ENCODE measurements around the gene CERS3.

The CERS3 gene

GRCh38 chr15:100528833-100529428 lies at the start of gene CERS3:
Gene CERS3, minus strand, starts transcription at chr15:100528950. Its CDS starts 27,101 bp downstream, at chr15:100501849.
- no peak for DNase-seq (ENCODE audit: low read depth)

- DNase-seq (ENCODE audit: low read depth): no peak
Observed at GRCh38 chr15:100573526-100573925, 44.8 kb upstream of the CERS3 start.

- DNase-seq (ENCODE audit: low read depth): no peak
Observed at GRCh38 chr15:100572362-100572983, 43.7 kb upstream of the CERS3 start.

- DNase-seq (ENCODE audit: low read depth): no peak
Observed at GRCh38 chr15:100571592-100572167, 42.9 kb upstream of the CERS3 start.

GRCh38 chr15:100570735-100571313 lies 42.1 kb upstream of the CERS3 start:
- DNase-seq (ENCODE audit: low read depth): no peak

GRCh38 chr15:100570275-100570674 lies 41.5 kb upstream of the CERS3 start:
- DNase-seq (ENCODE audit: low read depth): no peak

GRCh38 chr15:100569391-100569790 lies 40.6 kb upstream of the CERS3 start:
- DNase-seq (ENCODE audit: low read depth): no peak

- no peak for DNase-seq (ENCODE audit: low read depth)
Observed at GRCh38 chr15:100566850-100567628, 38.3 kb upstream of the CERS3 start.

- no peak for DNase-seq (ENCODE audit: low read depth)
Observed at GRCh38 chr15:100565591-100565990, 36.8 kb upstream of the CERS3 start.

GRCh38 chr15:100560323-100560722 lies 31.6 kb upstream of the CERS3 start:
- no peak for DNase-seq (ENCODE audit: low read depth)

- DNase-seq (ENCODE audit: low read depth): no peak
Observed at GRCh38 chr15:100559330-100559729, 30.6 kb upstream of the CERS3 start.

- no peak for DNase-seq (ENCODE audit: low read depth)
Observed at GRCh38 chr15:100558771-100559254, 30.1 kb upstream of the CERS3 start.

- no peak for DNase-seq (ENCODE audit: low read depth)
Observed at GRCh38 chr15:100553468-100553867, 24.7 kb upstream of the CERS3 start.

- no peak for DNase-seq (ENCODE audit: low read depth)
Observed at GRCh38 chr15:100547961-100548360, 19.2 kb upstream of the CERS3 start.

GRCh38 chr15:100544946-100545345 lies 16.2 kb upstream of the CERS3 start:
- no peak for DNase-seq (ENCODE audit: low read depth)

- DNase-seq (ENCODE audit: low read depth): no peak
Observed at GRCh38 chr15:100544338-100544841, 15.6 kb upstream of the CERS3 start.

- DNase-seq (ENCODE audit: low read depth): no peak
Observed at GRCh38 chr15:100542290-100542689, 13.5 kb upstream of the CERS3 start.

GRCh38 chr15:100537331-100537730 lies 8.6 kb upstream of the CERS3 start:
- DNase-seq (ENCODE audit: low read depth): no peak

- no peak for DNase-seq (ENCODE audit: low read depth)
Observed at GRCh38 chr15:100536733-100537132, 8.0 kb upstream of the CERS3 start.

GRCh38 chr15:100533886-100534285 lies 5.1 kb upstream of the CERS3 start:
- DNase-seq (ENCODE audit: low read depth): no peak

- no peak for DNase-seq (ENCODE audit: low read depth)
Observed at GRCh38 chr15:100531823-100532327, 3.1 kb upstream of the CERS3 start.

GRCh38 chr15:100531204-100531603 lies 2.5 kb upstream of the CERS3 start:
- no peak for DNase-seq (ENCODE audit: low read depth)
